Vagina (tissue), 2 donors: ENCODE results near the gene MID1.

Experiments
- POLR2AphosphoS5 ChIP-seq, 2 donors: sonication (generic); formaldehyde crosslinking; IDR thresholded peaks; one replicate each; pipeline ENCODE4 v1.9.0; 2017; ENCODE audit warnings: antibody characterized with exemption in 2 of 2, mild to moderate bottlenecking in 2 of 2, low read depth in 1 of 2; ENCODE audit not compliant: insufficient read depth in 1 of 2
- TF ChIP-seq, protein P1 (sequence below), 3 experiments: fragments of 450-650 bp in 2 of 3; fragments of 200-600 bp in 1 of 3; sonication (generic) in 1 of 3; IDR thresholded peaks; one replicate each; pipeline ENCODE4 v1.5.1; 2017 to 2019; ENCODE audit warnings: antibody characterized with exemption in 3 of 3, mild to moderate bottlenecking in 2 of 3, moderate library complexity in 2 of 3

DNA sequence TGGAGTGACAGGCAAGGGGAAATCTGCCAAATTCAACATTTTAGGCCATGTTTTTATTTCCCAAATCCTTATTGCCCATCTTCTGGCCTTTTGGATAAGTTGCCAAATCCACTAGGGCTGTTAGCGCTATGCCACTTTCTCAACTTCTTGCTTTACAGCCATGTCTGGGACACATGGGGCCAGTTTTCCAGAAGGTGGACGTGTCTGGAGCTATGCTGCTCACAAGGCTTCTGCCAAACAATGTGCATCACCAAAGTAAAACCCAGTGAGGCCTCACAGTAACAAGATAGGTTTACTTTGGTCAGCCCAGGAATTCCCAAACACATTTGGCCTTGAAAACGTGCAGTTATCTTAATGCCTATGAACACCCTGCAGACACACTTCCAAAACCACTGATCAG is 142.9 kb downstream of the MID1 start:
- TF ChIP-seq POLR2AphosphoS5 (IDR thresholded peaks at IDR 0.05; ENCODE audit: insufficient read depth in 1 of 2, low read depth in 1 of 2): no peak
- TF ChIP-seq, protein P1, sequence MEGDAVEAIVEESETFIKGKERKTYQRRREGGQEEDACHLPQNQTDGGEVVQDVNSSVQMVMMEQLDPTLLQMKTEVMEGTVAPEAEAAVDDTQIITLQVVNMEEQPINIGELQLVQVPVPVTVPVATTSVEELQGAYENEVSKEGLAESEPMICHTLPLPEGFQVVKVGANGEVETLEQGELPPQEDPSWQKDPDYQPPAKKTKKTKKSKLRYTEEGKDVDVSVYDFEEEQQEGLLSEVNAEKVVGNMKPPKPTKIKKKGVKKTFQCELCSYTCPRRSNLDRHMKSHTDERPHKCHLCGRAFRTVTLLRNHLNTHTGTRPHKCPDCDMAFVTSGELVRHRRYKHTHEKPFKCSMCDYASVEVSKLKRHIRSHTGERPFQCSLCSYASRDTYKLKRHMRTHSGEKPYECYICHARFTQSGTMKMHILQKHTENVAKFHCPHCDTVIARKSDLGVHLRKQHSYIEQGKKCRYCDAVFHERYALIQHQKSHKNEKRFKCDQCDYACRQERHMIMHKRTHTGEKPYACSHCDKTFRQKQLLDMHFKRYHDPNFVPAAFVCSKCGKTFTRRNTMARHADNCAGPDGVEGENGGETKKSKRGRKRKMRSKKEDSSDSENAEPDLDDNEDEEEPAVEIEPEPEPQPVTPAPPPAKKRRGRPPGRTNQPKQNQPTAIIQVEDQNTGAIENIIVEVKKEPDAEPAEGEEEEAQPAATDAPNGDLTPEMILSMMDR (IDR thresholded peaks at IDR 0.05): no peak
